HCT116 (cell line): ENCODE data around the gene MMS19. TPM values are rescaled to one million over a fixed set of nuclear protein-coding genes. Genes with fewer than 3 reads are reported as not detected.

ENCODE experiments used
- ATAC-seq: fragments of 200-7000 bp; cut with Tn5 transposase; 2 replicates; pipeline ENCODE4 v1.9.1; 2020; ENCODE audit warnings: mild to moderate bottlenecking, moderate library complexity
- BruUV-seq: library from RNA; stranded (reverse); fragments of 400-500 nt; replicated peaks from 2 replicates; lab custom pipeline; 2021; lab: Mats Ljungman, UMichigan
- CTCF ChIA-PET: fragments of 300-600 bp; sonication (Branson Sonifier 250); formaldehyde crosslinking; loops from one replicate; lab custom pipeline; 2021; ENCODE audit warnings: antibody characterized with exemption; lab: Charles Lee
- POLR2A ChIA-PET: fragments of 300-600, 350-600 bp; sonication (Branson Sonifier 250); formaldehyde crosslinking; loops from one replicate; lab custom pipeline; 2021; ENCODE audit warnings: antibody characterized with exemption; lab: Charles Lee
- RAD21 ChIA-PET, 2 experiments: fragments of 300-600 bp; sonication (Branson Sonifier 250); formaldehyde crosslinking; loops; one replicate each; lab custom pipeline; 2023; ENCODE audit warnings: low total read pairs in 2 of 2; ENCODE audit not compliant: uncharacterized antibody in 2 of 2, unreplicated experiment in 2 of 2, low non-redundant PET in 1 of 2; lab: Charles Lee
- DNase-seq: peaks from one replicate; pipeline ENCODE4 v3.0.0-alpha.2; 2010; ENCODE audit warnings: low read depth, low spot score
- H2AFZ ChIP-seq: fragments of 200-600 bp; shearing (Covaris generic), sonication (generic); 2 replicates; pipeline ENCODE4 v1.6.1; 2017; ENCODE audit warnings: low read depth, mixed run types, mixed read lengths, antibody characterized with exemption, low read length; ENCODE audit not compliant: poor library complexity, severe bottlenecking
- H3K27ac ChIP-seq: 2 replicates; pipeline ENCODE4 v1.5.1; 2012; ENCODE audit warnings: low read depth, low read length
- H3K27me3 ChIP-seq: fragments of 200-600 bp; sonication (generic); 2 replicates; pipeline ENCODE4 v1.6.1; 2016; ENCODE audit warnings: mixed run types, low read length, mixed read lengths; ENCODE audit not compliant: insufficient read depth
- H3K36me3 ChIP-seq, 2 experiments: fragments of 200-500 bp in 1 of 2; fragments of 200-600 bp in 1 of 2; sonication (Bioruptor generic) in 1 of 2; sonication (generic) in 1 of 2; 2 replicates each; pipeline versions ENCODE4 v1.5.1 to v1.6.1; 2014 to 2016; ENCODE audit warnings: low read length in 2 of 2, inconsistent platforms in 1 of 2, mixed read lengths in 1 of 2, mixed run types in 1 of 2; ENCODE audit not compliant: insufficient read depth in 2 of 2, control insufficient read depth in 1 of 2
- H3K4me1 ChIP-seq, 2 experiments: fragments of 200-600 bp in 1 of 2; sonication (generic) in 1 of 2; 2 replicates each; pipeline versions ENCODE4 v1.5.1 to v1.6.1; 2012 to 2017; ENCODE audit warnings: low read length in 2 of 2, inconsistent platforms in 1 of 2, mild to moderate bottlenecking in 1 of 2, mixed read lengths in 1 of 2, mixed run types in 1 of 2, moderate library complexity in 1 of 2; ENCODE audit not compliant: insufficient read depth in 2 of 2, control insufficient read depth in 1 of 2
- H3K4me2 ChIP-seq: fragments of 200-600 bp; sonication (generic); 2 replicates; pipeline ENCODE4 v1.6.1; 2017; ENCODE audit warnings: mixed run types, low read length, mixed read lengths
- H3K4me3 ChIP-seq, 2 experiments: fragments of 200-600 bp in 1 of 2; sonication (generic) in 1 of 2; replicated peaks in 1 of 2; 2 replicates each; pipeline ENCODE4 v1.5.1; 2011 to 2016; ENCODE audit warnings: low read length in 2 of 2, control low read depth in 1 of 2, low read depth in 1 of 2, mild to moderate bottlenecking in 1 of 2, mixed read lengths in 1 of 2, mixed run types in 1 of 2
- H3K79me2 ChIP-seq: fragments of 200-600 bp; sonication (generic); 2 replicates; pipeline ENCODE4 v1.6.1; 2017; ENCODE audit warnings: mild to moderate bottlenecking, mixed run types, low read length, moderate library complexity, mixed read lengths; ENCODE audit not compliant: insufficient read depth
- H3K9ac ChIP-seq: fragments of 200-600 bp; sonication (generic); 2 replicates; pipeline ENCODE4 v1.6.1; 2016; ENCODE audit warnings: low read length, mixed read lengths
- H3K9me2 ChIP-seq: fragments of 200-600 bp; sonication (generic), shearing (Covaris generic); 2 replicates; pipeline ENCODE4 v1.6.1; 2017; ENCODE audit warnings: mixed run types, mild to moderate bottlenecking, moderate library complexity; ENCODE audit not compliant: insufficient read depth
- H3K9me3 ChIP-seq, 2 experiments: fragments of 200-500 bp in 1 of 2; fragments of 200-600 bp in 1 of 2; sonication (Bioruptor generic) in 1 of 2; sonication (generic) in 1 of 2; 2 replicates each; pipeline ENCODE4 v1.6.1; 2014 to 2017; ENCODE audit warnings: low read length in 2 of 2, mixed read lengths in 2 of 2, inconsistent platforms in 1 of 2, low read depth in 1 of 2, mild to moderate bottlenecking in 1 of 2, mixed run types in 1 of 2, moderate library complexity in 1 of 2; ENCODE audit not compliant: control insufficient read depth in 1 of 2, insufficient read depth in 1 of 2
- H4K20me1 ChIP-seq: fragments of 200-600 bp; sonication (generic), shearing (Covaris generic); 2 replicates; pipeline ENCODE4 v1.6.1; 2017; ENCODE audit warnings: mixed run types, mild to moderate bottlenecking, moderate library complexity; ENCODE audit not compliant: insufficient read depth
- ATF3 ChIP-seq: IDR thresholded peaks from 2 replicates; pipeline ENCODE4 v1.6.1; 2012
- CTCF ChIP-seq, 3 experiments: fragments of 200-600 bp in 1 of 3; sonication (generic) in 1 of 3; IDR thresholded peaks in 2 of 3; conservative IDR thresholded peaks in 1 of 3; 2 replicates each; pipeline ENCODE4 v1.5.1; 2012 to 2017; ENCODE audit warnings: low read depth in 2 of 3, low read length in 2 of 3, antibody characterized with exemption in 1 of 3, borderline replicate concordance in 1 of 3, control low read depth in 1 of 3, mild to moderate bottlenecking in 1 of 3, mixed read lengths in 1 of 3, mixed run types in 1 of 3, moderate library complexity in 1 of 3; ENCODE audit not compliant: insufficient read depth in 1 of 3
- EGR1 ChIP-seq: IDR thresholded peaks from 2 replicates; pipeline ENCODE4 v1.6.1; 2012; ENCODE audit warnings: low read depth
- ELF1 ChIP-seq: IDR thresholded peaks from 2 replicates; pipeline ENCODE4 v1.6.1; 2012; ENCODE audit warnings: low read depth, borderline replicate concordance
- EZH2phosphoT487 ChIP-seq: fragments of 200-600 bp; IDR thresholded peaks from 2 replicates; pipeline ENCODE4 v1.6.1; 2018; ENCODE audit warnings: antibody characterized with exemption, borderline replicate concordance
- FOSL1 ChIP-seq: IDR thresholded peaks from 2 replicates; pipeline ENCODE4 v1.6.1; 2012; ENCODE audit warnings: low read depth
- JUND ChIP-seq: IDR thresholded peaks from 2 replicates; pipeline ENCODE4 v1.6.1; 2012
- POLR2A ChIP-seq: IDR thresholded peaks from 2 replicates; pipeline ENCODE4 v1.7.0; 2011; ENCODE audit warnings: borderline replicate concordance; ENCODE audit not compliant: insufficient read depth, insufficient read length; ENCODE audit errors: extremely low read depth
- POLR2AphosphoS5 ChIP-seq: IDR thresholded peaks from 2 replicates; pipeline ENCODE4 v1.6.1; 2011; ENCODE audit warnings: mild to moderate bottlenecking, low read depth, low read length, moderate library complexity
- RAD21 ChIP-seq: IDR thresholded peaks from 2 replicates; pipeline ENCODE4 v1.6.1; 2012; ENCODE audit warnings: low read depth, mild to moderate bottlenecking
- REST ChIP-seq: IDR thresholded peaks from 2 replicates; pipeline ENCODE4 v1.6.1; 2012; ENCODE audit warnings: low read depth
- SP1 ChIP-seq: IDR thresholded peaks from 2 replicates; pipeline ENCODE4 v1.6.1; 2012; ENCODE audit warnings: low read depth
- SRF ChIP-seq: IDR thresholded peaks from 2 replicates; pipeline ENCODE4 v1.6.1; 2012; ENCODE audit warnings: low read depth
- TCF7L2 ChIP-seq: IDR thresholded peaks from 2 replicates; pipeline ENCODE4 v1.7.0; 2011; ENCODE audit warnings: borderline replicate concordance, inconsistent platforms; ENCODE audit not compliant: insufficient read depth, insufficient read length; ENCODE audit errors: extremely low read depth
- YY1 ChIP-seq: IDR thresholded peaks from 2 replicates; pipeline ENCODE4 v1.6.1; 2011; ENCODE audit warnings: low read length, low read depth, moderate library complexity, mild to moderate bottlenecking; ENCODE audit not compliant: insufficient replicate concordance; ENCODE audit errors: extremely low read depth
- ZFX ChIP-seq: fragments of 450-650 bp; IDR thresholded peaks from 2 replicates; pipeline ENCODE4 v1.6.1; 2017
- intact Hi-C: fragments of 100-400 bp; cut with micrococcal nuclease; formaldehyde crosslinking; loops from 2 replicates; pipeline ENCODE4 v1.10.0; 2022
- total RNA-seq: library from RNA; stranded (reverse); gene quantifications from one replicate; pipeline ENCODE4 v1.2.1, GENCODE V29; 2021; ENCODE audit not compliant: unreplicated experiment

The MMS19 gene
- total RNA-seq, 1 experiment from 2014 or later = 101 TPM

GRCh38 chr10:97459933-97460332 is 38.3 kb downstream of the MMS19 start:
- ATAC-seq = no peak
- no peak overlapping the region for H2AFZ ChIP-seq
- H3K27me3 ChIP-seq = no peaks in the 10 kb centered on the region
- H3K27ac ChIP-seq = no peak overlapping the region
- no peaks in the 10 kb centered on the region for H3K9me2 ChIP-seq
- ChIA-PET POLR2A (no interaction called here), CTCF (no interaction called here), RAD21 (no interaction called here)
- TF ChIP-seq CTCF (IDR thresholded peaks at IDR 0.05 in 2 of 3, conservative IDR thresholded peaks at IDR 0.05 in 1 of 3; ENCODE audit: borderline replicate concordance in 1 of 3, insufficient read depth in 1 of 3, low read depth in 2 of 3, low read length in 2 of 3) (no peak), SRF (no peak), TCF7L2 (no peak), POLR2A (no peak), ATF3 (no peak), ZFX (no peak), EGR1 (no peak), ELF1 (no peak)
- intact Hi-C loops = loop anchor here (5.0 kb wide), 1 partner anchor 388 kb away; no protein-coding TSS in a partner anchor
- H3K4me1 ChIP-seq = peaks cover 5 to 11% of the 10 kb centered on the region in 2 experiments; a peak in 3 of 4 replicates
- H3K36me3 ChIP-seq = peaks cover 62 to 83% of the 10 kb centered on the region in 2 experiments
- no peak overlapping the region for H3K4me2 ChIP-seq
- H4K20me1 ChIP-seq = peaks cover 2% of the 10 kb centered on the region; the same call in 1 of the 2 replicates
- H3K79me2 ChIP-seq = 0 out of 2 replicates have a peak, but pooled peaks cover 3% of the 10 kb centered on the region
- no peaks in the 10 kb centered on the region for H3K9me3 ChIP-seq
- no peak overlapping the region for H3K4me3 ChIP-seq
- no peak for DNase-seq
- H3K9ac ChIP-seq = no peak overlapping the region
- no TSS peak for BruUV-seq

- 0 out of 2 replicates have a peak, but pooled peaks cover 3% of the 10 kb centered on the region for H3K79me2 ChIP-seq
- no peaks in the 10 kb centered on the region for H3K9me3 ChIP-seq
- no peaks in the 10 kb centered on the region for H3K9me2 ChIP-seq
- H2AFZ ChIP-seq = no peak overlapping the region
- intact Hi-C loops = no loop called here
- no peak overlapping the region for H3K9ac ChIP-seq
- no peaks in the 10 kb centered on the region for H3K27me3 ChIP-seq
- H4K20me1 ChIP-seq = peaks cover 2% of the 10 kb centered on the region; the same call in 1 of the 2 replicates
- RAD21 ChIA-PET = no interaction called here
- BruUV-seq = no TSS peak
- POLR2A ChIA-PET = no interaction called here
- no peak overlapping the region for H3K27ac ChIP-seq
- H3K4me2 ChIP-seq = no peak overlapping the region
- ATAC-seq (no peak), DNase-seq (no peak)
- CTCF ChIA-PET = no interaction called here
- H3K4me3 ChIP-seq = no peak overlapping the region
- H3K36me3 ChIP-seq = peaks cover 59 to 85% of the 10 kb centered on the region in 2 experiments
- H3K4me1 ChIP-seq = peaks cover 4 to 8% of the 10 kb centered on the region in 2 experiments; a peak in 3 of 4 replicates
- TF ChIP-seq ZFX (no peak), REST (no peak), SP1 (no peak), FOSL1 (no peak), YY1 (no peak), POLR2AphosphoS5 (no peak), JUND (no peak), ELF1 (no peak), RAD21 (no peak), EZH2phosphoT487 (no peak)
Observed at GRCh38 chr10:97459111-97459510, 39.1 kb downstream of the MMS19 start.
